GM12878 (cell line): ENCODE results near the gene CCDC170. TPM values are rescaled to one million over a fixed set of nuclear protein-coding genes. Genes with fewer than 3 reads are reported as not detected.

Source experiments
- ATAC-seq: fragments of 200-7000 bp; cut with Tn5 transposase; 3 replicates; pipeline ENCODE4 v1.9.1; 2020; ENCODE audit warnings: mild to moderate bottlenecking, moderate library complexity
- BruUV-seq: library from RNA; stranded (reverse); fragments of 400-500 nt; replicated peaks from 2 replicates; lab custom pipeline; 2021; lab: Mats Ljungman, UMichigan
- CTCF ChIA-PET: fragments of 300-600 bp; sonication (Branson Sonifier 250); formaldehyde crosslinking; extraction: SDS; loops from one replicate; lab custom pipeline; 2021; ENCODE audit warnings: inconsistent platforms; lab: Yijun Ruan, JAX
- POLR2A ChIA-PET: fragments of 350-600 bp; formaldehyde crosslinking; extraction: SDS; loops from one replicate; lab custom pipeline; 2021; ENCODE audit warnings: inconsistent platforms; lab: Charles Lee
- RAD21 ChIA-PET: fragments of 300-600 bp; sonication (Branson Sonifier 250); formaldehyde crosslinking; loops from one replicate; lab custom pipeline; 2023; ENCODE audit warnings: antibody characterized with exemption; ENCODE audit not compliant: unreplicated experiment; lab: Charles Lee
- SMC1A ChIA-PET: fragments of 300-600 bp; sonication (Branson Sonifier 250); formaldehyde crosslinking; loops from one replicate; lab custom pipeline; 2023; ENCODE audit not compliant: unreplicated experiment, uncharacterized antibody; lab: Charles Lee
- DNase-seq: peaks from one replicate; pipeline ENCODE4 v3.0.0-alpha.2; 2011; ENCODE audit warnings: low read depth, low spot score
- FAIRE-seq: peaks from 3 replicates; lab custom pipeline; 2011; peaks lifted over from hg19 to GRCh38; lab: Jason Lieb, UNC
- H2AFZ ChIP-seq: 2 replicates; pipeline ENCODE4 v1.6.0; 2011; ENCODE audit warnings: low read depth, low read length, control low read depth; ENCODE audit not compliant: control insufficient read depth
- H3K27ac ChIP-seq: 2 replicates; pipeline ENCODE4 v1.5.1; 2011; ENCODE audit warnings: control low read depth; ENCODE audit not compliant: control insufficient read depth, insufficient read depth
- H3K27me3 ChIP-seq, 2 experiments: replicated peaks in 1 of 2; 2 replicates each; pipeline versions ENCODE4 v1.6.0 to v1.6.1; 2011; ENCODE audit warnings: low read length in 1 of 2; ENCODE audit not compliant: control insufficient read depth in 2 of 2, insufficient read depth in 2 of 2
- H3K36me3 ChIP-seq, 2 experiments: 2 replicates each; pipeline ENCODE4 v1.5.1; 2011; ENCODE audit warnings: low read length in 1 of 2; ENCODE audit not compliant: control insufficient read depth in 2 of 2, insufficient read depth in 2 of 2
- H3K4me1 ChIP-seq: 2 replicates; pipeline ENCODE4 v1.6.1; 2011; ENCODE audit warnings: mild to moderate bottlenecking, low read length, moderate library complexity, mixed read lengths; ENCODE audit not compliant: control insufficient read depth, insufficient read depth
- H3K4me2 ChIP-seq: 2 replicates; pipeline ENCODE4 v1.6.0; 2011; ENCODE audit warnings: control low read depth; ENCODE audit not compliant: control insufficient read depth, insufficient read depth
- H3K4me3 ChIP-seq: fragments of 200-600 bp; sonication (generic); 2 replicates; pipeline ENCODE4 v1.5.1; 2016
- H3K79me2 ChIP-seq: 2 replicates; pipeline ENCODE4 v1.6.0; 2011; ENCODE audit warnings: low read length; ENCODE audit not compliant: control insufficient read depth, insufficient read depth
- H3K9ac ChIP-seq: 2 replicates; pipeline ENCODE4 v1.8.0; 2011; ENCODE audit warnings: low read length, control low read depth, mixed read lengths; ENCODE audit not compliant: control insufficient read depth, insufficient read depth
- H3K9me3 ChIP-seq: replicated peaks from 3 replicates; pipeline ENCODE4 v1.5.1; 2011; ENCODE audit warnings: mild to moderate bottlenecking, low read length; ENCODE audit not compliant: control insufficient read depth, insufficient read depth
- H4K20me1 ChIP-seq: 2 replicates; pipeline ENCODE4 v1.6.0; 2011; ENCODE audit not compliant: control insufficient read depth, insufficient read depth
- ATF3 ChIP-seq: IDR thresholded peaks from 2 replicates; pipeline ENCODE4 v1.6.1; 2011; ENCODE audit warnings: low read depth, mild to moderate bottlenecking, low read length, moderate library complexity, borderline replicate concordance; ENCODE audit errors: extremely low read depth
- CREM ChIP-seq: IDR thresholded peaks from 2 replicates; pipeline ENCODE4 v1.6.1; 2014; ENCODE audit warnings: antibody characterized with exemption, low read depth
- E2F4 ChIP-seq: IDR thresholded peaks from 2 replicates; pipeline ENCODE4 v1.6.1; 2012; ENCODE audit warnings: low read depth, low read length, improper control_type of control experiment
- LARP7 ChIP-seq: fragments of 450-650 bp; IDR thresholded peaks from 2 replicates; pipeline ENCODE4 v1.6.1; 2017; ENCODE audit warnings: mild to moderate bottlenecking
- NFIC ChIP-seq: IDR thresholded peaks from 2 replicates; pipeline ENCODE4 v1.6.1; 2012; ENCODE audit warnings: low read depth, mild to moderate bottlenecking, inconsistent platforms, low read length, moderate library complexity
- NR2C2 ChIP-seq: IDR thresholded peaks from 2 replicates; pipeline ENCODE4 v1.6.1; 2011; ENCODE audit warnings: borderline replicate concordance, low read depth; ENCODE audit not compliant: control insufficient read depth, insufficient read length
- POLR2AphosphoS2 ChIP-seq: IDR thresholded peaks from 2 replicates; pipeline ENCODE4 v1.6.1; 2011; ENCODE audit warnings: low read depth, mild to moderate bottlenecking, low read length, improper control_type of control experiment, moderate library complexity
- RBBP5 ChIP-seq: fragments of 200-600 bp; sonication (generic); conservative IDR thresholded peaks from 2 replicates; pipeline ENCODE4 v1.6.1; 2016
- RELA ChIP-seq: fragments of 450-650 bp; IDR thresholded peaks from 2 replicates; pipeline ENCODE4 v1.8.0; 2014; ENCODE audit warnings: borderline replicate concordance; ENCODE audit not compliant: partially characterized antibody
- RUNX3 ChIP-seq: IDR thresholded peaks from 2 replicates; pipeline ENCODE4 v1.6.1; 2012; ENCODE audit warnings: low read length, inconsistent platforms
- SMAD1 ChIP-seq: fragments of 450-650 bp; IDR thresholded peaks from 2 replicates; pipeline ENCODE4 v1.6.1; 2018; ENCODE audit warnings: mild to moderate bottlenecking, low read depth; ENCODE audit not compliant: partially characterized antibody
- SMAD5 ChIP-seq: IDR thresholded peaks from 2 replicates; pipeline ENCODE4 v1.6.1; 2016; ENCODE audit warnings: antibody characterized with exemption, low read depth
- ZNF217 ChIP-seq: fragments of 450-650 bp; IDR thresholded peaks from 2 replicates; pipeline ENCODE4 v1.6.1; 2017; ENCODE audit warnings: antibody characterized with exemption, mild to moderate bottlenecking
- WGBS: methylation state at CpG from one replicate; pipeline ENCODE4 v1.1.6; 2016; ENCODE audit warnings: low lambda C conversion rate; ENCODE audit not compliant: insufficient replicate concordance, insufficient coverage; ENCODE audit errors: missing lambda C conversion rate; 5-methylcytosine and 5-hydroxymethylcytosine counted together
- in situ Hi-C: fragments of 300-500 bp; cut with MboI; formaldehyde crosslinking; loops from 9 replicates; pipeline ENCODE4 v1.14.3; 2018; ENCODE audit warnings: mixed read lengths
- intact Hi-C: fragments of 100-400 bp; cut with micrococcal nuclease; formaldehyde crosslinking; loops from one replicate; pipeline ENCODE4 v1.14.2; 2022; ENCODE audit not compliant: unreplicated experiment
- polyA plus RNA-seq, 11 experiments: library from polyadenylated mRNA; depleted of rRNA in 4 of 11; unstranded in 6 of 11; stranded (reverse) in 5 of 11; fragments of >200 nt; fragmentation: Nextera tagmentation in 4 of 11; fragmentation: Illumina TruSeq in 1 of 11; extraction: Ambion mirVana in 4 of 11; extraction: Trizol in 1 of 11; gene quantifications; 1 replicate in 1 of 11; 2 replicates in 10 of 11; pipeline versions ENCODE4 v1.2.1 to v1.2.3, GENCODE V29; 2011 to 2016; ENCODE audit warnings: inconsistent platforms in 2 of 11, missing spikeins in 2 of 11, low read depth in 1 of 11
- total RNA-seq, 4 experiments: library from RNA; depleted of rRNA in 3 of 4; stranded (reverse); fragments of >200 nt in 3 of 4; fragmentation: Illumina TruSeq in 1 of 4; extraction: Trizol in 1 of 4; gene quantifications; 2 replicates each; pipeline versions ENCODE4 v1.2.1 to v1.2.3, GENCODE V29; 2013 to 2021
- TF ChIP-seq, protein P1 (sequence below): fragments of 450-650 bp; IDR thresholded peaks from 2 replicates; pipeline ENCODE4 v1.6.1; 2018; ENCODE audit warnings: borderline replicate concordance, mild to moderate bottlenecking; ENCODE audit not compliant: partially characterized antibody
- TF ChIP-seq, protein P2 (sequence below): fragments of 450-650 bp; IDR thresholded peaks from 2 replicates; pipeline ENCODE4 v1.6.1; 2016; ENCODE audit warnings: mild to moderate bottlenecking
- TF ChIP-seq, protein P3 (sequence below): fragments of 450-650 bp; IDR thresholded peaks from 2 replicates; pipeline ENCODE4 v1.6.1; 2017; ENCODE audit warnings: borderline replicate concordance

CCDC170 gene
- total and polyA plus RNA-seq, 10 of the 15 experiments (the other 5 are each of a cell fraction or from before 2014, with no cell fraction given) = not detected

DNA sequence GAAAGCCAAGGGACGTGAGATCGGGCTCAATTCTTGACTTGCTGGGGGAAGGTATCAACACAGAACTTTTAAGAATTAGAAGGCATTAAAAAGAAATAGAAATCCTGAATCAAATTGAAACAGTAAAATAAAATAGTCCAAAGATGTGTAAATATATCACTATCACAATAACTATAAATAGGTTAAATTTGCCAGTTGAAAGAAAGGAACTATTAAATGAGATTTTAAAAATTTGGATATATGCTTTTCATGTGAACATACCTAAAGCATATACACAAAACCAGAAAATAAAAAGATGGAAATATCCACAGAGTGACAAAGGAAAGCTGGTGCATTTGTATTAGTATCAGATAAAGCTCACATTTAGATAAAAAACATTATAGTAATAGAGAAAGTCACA lies 161.3 kb downstream of the CCDC170 start:
- no peak overlapping the region for H3K4me2 ChIP-seq
- BruUV-seq = no TSS peak
- no peak overlapping the region for H3K9ac ChIP-seq
- SMC1A ChIA-PET = interaction anchor here (0.8 to 1.5 kb wide), 3 partner anchors 9 to 26 kb away, joined by 3 read pairs; no protein-coding TSS in a partner anchor
- CTCF ChIA-PET = interaction anchor here (0.6 to 1.6 kb wide), 4 partner anchors 10 to 683 kb away, joined by 3 read pairs; no protein-coding TSS in a partner anchor
- H3K4me3 ChIP-seq = no peak overlapping the region
- 55% methylated on average over 2 of the region's 2 CpGs for WGBS
- H3K27me3 ChIP-seq = no peaks in the 10 kb centered on the region; a peak in 1 of 4 replicates
- H4K20me1 ChIP-seq = no peaks in the 10 kb centered on the region
- no peak for DNase-seq
- no peaks in the 10 kb centered on the region for H3K79me2 ChIP-seq
- H3K27ac ChIP-seq = no peak overlapping the region
- intact Hi-C loops (no loop called here), in situ Hi-C loops (no loop called here)
- H2AFZ ChIP-seq = no peak overlapping the region
- RAD21 ChIA-PET = no interaction called here
- no peak for ATAC-seq
- H3K9me3 ChIP-seq = no peaks in the 10 kb centered on the region
- FAIRE-seq = no peak
- H3K4me1 ChIP-seq = no peaks in the 10 kb centered on the region
- POLR2A ChIA-PET = no interaction called here
- H3K36me3 ChIP-seq = no peaks in the 10 kb centered on the region
- TF ChIP-seq SMAD5 (no peak), POLR2AphosphoS2 (no peak), CREM (no peak), ATF3 (no peak), E2F4 (no peak), RBBP5 (no peak), RELA (no peak), RUNX3 (no peak), NFIC (no peak), NR2C2 (no peak), LARP7 (no peak), SMAD1 (no peak), ZNF217 (no peak)
- TF ChIP-seq, protein P1, sequence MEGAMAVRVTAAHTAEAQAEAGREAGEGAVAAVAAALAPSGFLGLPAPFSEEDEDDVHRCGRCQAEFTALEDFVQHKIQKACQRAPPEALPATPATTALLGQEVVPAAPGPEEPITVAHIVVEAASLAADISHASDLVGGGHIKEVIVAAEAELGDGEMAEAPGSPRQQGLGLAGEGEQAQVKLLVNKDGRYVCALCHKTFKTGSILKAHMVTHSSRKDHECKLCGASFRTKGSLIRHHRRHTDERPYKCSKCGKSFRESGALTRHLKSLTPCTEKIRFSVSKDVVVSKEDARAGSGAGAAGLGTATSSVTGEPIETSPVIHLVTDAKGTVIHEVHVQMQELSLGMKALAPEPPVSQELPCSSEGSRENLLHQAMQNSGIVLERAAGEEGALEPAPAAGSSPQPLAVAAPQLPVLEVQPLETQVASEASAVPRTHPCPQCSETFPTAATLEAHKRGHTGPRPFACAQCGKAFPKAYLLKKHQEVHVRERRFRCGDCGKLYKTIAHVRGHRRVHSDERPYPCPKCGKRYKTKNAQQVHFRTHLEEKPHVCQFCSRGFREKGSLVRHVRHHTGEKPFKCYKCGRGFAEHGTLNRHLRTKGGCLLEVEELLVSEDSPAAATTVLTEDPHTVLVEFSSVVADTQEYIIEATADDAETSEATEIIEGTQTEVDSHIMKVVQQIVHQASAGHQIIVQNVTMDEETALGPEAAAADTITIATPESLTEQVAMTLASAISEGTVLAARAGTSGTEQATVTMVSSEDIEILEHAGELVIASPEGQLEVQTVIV = no peak
- TF ChIP-seq, protein P2, sequence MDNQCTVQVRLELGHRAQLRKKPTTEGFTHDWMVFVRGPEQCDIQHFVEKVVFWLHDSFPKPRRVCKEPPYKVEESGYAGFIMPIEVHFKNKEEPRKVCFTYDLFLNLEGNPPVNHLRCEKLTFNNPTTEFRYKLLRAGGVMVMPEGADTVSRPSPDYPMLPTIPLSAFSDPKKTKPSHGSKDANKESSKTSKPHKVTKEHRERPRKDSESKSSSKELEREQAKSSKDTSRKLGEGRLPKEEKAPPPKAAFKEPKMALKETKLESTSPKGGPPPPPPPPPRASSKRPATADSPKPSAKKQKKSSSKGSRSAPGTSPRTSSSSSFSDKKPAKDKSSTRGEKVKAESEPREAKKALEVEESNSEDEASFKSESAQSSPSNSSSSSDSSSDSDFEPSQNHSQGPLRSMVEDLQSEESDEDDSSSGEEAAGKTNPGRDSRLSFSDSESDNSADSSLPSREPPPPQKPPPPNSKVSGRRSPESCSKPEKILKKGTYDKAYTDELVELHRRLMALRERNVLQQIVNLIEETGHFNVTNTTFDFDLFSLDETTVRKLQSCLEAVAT = no peak
- TF ChIP-seq, protein P3, sequence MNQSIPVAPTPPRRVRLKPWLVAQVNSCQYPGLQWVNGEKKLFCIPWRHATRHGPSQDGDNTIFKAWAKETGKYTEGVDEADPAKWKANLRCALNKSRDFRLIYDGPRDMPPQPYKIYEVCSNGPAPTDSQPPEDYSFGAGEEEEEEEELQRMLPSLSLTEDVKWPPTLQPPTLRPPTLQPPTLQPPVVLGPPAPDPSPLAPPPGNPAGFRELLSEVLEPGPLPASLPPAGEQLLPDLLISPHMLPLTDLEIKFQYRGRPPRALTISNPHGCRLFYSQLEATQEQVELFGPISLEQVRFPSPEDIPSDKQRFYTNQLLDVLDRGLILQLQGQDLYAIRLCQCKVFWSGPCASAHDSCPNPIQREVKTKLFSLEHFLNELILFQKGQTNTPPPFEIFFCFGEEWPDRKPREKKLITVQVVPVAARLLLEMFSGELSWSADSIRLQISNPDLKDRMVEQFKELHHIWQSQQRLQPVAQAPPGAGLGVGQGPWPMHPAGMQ = no peak
